ENCODE results near the gene CERS6.

DNA sequence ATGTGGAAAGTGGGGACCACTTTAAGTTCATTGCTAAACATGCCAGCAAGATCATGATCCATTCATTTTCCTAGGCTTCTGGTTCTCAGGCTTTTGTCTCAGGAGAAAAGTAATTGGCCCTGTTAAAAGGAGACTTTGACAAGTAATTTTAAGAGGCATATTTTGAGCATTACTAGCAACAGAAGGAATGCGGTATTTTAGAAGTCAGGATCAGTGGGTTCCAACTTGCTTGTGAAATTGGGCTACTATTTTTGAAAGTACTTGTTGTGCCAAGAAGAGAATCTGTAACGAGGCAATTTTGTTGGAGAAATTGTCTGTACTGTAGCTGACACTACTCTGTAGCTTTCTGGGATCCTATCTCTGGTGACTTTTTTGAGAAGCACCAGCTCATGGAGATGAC is 59.4 kb downstream of the CERS6 start:
- TF ChIP-seq CTCF (IDR thresholded peaks at IDR 0.05) (no peak), USF1 (CRISPR knock-in tag; IDR thresholded peaks at IDR 0.05) (no peak), TCF7 (CRISPR knock-in tag; IDR thresholded peaks at IDR 0.05; ENCODE audit: low read depth) (no peak), GTF2I (CRISPR knock-in tag; conservative IDR thresholded peaks at IDR 0.05) (no peak), FOXJ3 (CRISPR knock-in tag; IDR thresholded peaks at IDR 0.05; ENCODE audit: borderline replicate concordance) (no peak), NR3C1 (CRISPR knock-in tag; conservative IDR thresholded peaks at IDR 0.05; ENCODE audit: low read depth) (no peak), KAT7 (CRISPR knock-in tag; IDR thresholded peaks at IDR 0.05; ENCODE audit: borderline replicate concordance) (no peak), MAX (CRISPR knock-in tag; IDR thresholded peaks at IDR 0.05) (no peak), SMAD3 (CRISPR knock-in tag; IDR thresholded peaks at IDR 0.05; ENCODE audit: borderline replicate concordance) (no peak), SP1 (CRISPR knock-in tag; conservative IDR thresholded peaks at IDR 0.05) (no peak), ZNF416 (CRISPR knock-in tag; IDR thresholded peaks at IDR 0.05) (no peak), ATF1 (CRISPR knock-in tag; IDR thresholded peaks at IDR 0.05) (no peak), NR2C2 (CRISPR knock-in tag; IDR thresholded peaks at IDR 0.05) (no peak)
- TF ChIP-seq, protein P1, sequence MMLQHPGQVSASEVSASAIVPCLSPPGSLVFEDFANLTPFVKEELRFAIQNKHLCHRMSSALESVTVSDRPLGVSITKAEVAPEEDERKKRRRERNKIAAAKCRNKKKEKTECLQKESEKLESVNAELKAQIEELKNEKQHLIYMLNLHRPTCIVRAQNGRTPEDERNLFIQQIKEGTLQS (CRISPR knock-in tag; conservative IDR thresholded peaks at IDR 0.05): no peak

Data from WTC11 (cell line).